Karpas-422 (cell line): ENCODE data around the gene EYS. TPM values are rescaled to one million over a fixed set of nuclear protein-coding genes. Genes with fewer than 3 reads are reported as not detected.

Source experiments
- DNase-seq: peaks from one replicate; pipeline ENCODE4 v3.0.0-alpha.2; 2015
- H2AFZ ChIP-seq: fragments of 200-600 bp; sonication (generic); 2 replicates; pipeline ENCODE4 v1.6.1; 2014; ENCODE audit warnings: antibody characterized with exemption, low read length, mixed read lengths
- H3K27ac ChIP-seq: fragments of 200-600 bp; sonication (generic); 2 replicates; pipeline ENCODE4 v1.5.1; 2014; ENCODE audit warnings: mild to moderate bottlenecking, low read length, moderate library complexity
- H3K27me3 ChIP-seq: fragments of 200-600 bp; sonication (generic); 2 replicates; pipeline ENCODE4 v1.6.1; 2014; ENCODE audit warnings: low read length, mixed read lengths
- H3K36me3 ChIP-seq: fragments of 200-600 bp; sonication (generic); 2 replicates; pipeline ENCODE4 v1.6.1; 2014; ENCODE audit warnings: low read length, mixed read lengths; ENCODE audit not compliant: insufficient read depth
- H3K4me1 ChIP-seq: fragments of 200-600 bp; sonication (generic); 2 replicates; pipeline ENCODE4 v1.6.1; 2014; ENCODE audit warnings: mild to moderate bottlenecking, low read length, mixed read lengths
- H3K4me2 ChIP-seq: fragments of 200-600 bp; sonication (generic); 2 replicates; pipeline ENCODE4 v1.6.1; 2014; ENCODE audit warnings: low read length, low read depth, mild to moderate bottlenecking; ENCODE audit not compliant: poor library complexity, severe bottlenecking
- H3K4me3 ChIP-seq: fragments of 200-600 bp; sonication (generic); 2 replicates; pipeline ENCODE4 v1.5.1; 2014; ENCODE audit warnings: mild to moderate bottlenecking, antibody characterized with exemption, low read length, mixed read lengths
- H3K79me2 ChIP-seq: fragments of 200-600 bp; sonication (generic); 2 replicates; pipeline ENCODE4 v1.6.1; 2014; ENCODE audit warnings: mild to moderate bottlenecking, low read length, mixed read lengths
- H3K9ac ChIP-seq: fragments of 200-600 bp; sonication (generic); 2 replicates; pipeline ENCODE4 v1.6.0; 2014; ENCODE audit warnings: low read length
- H3K9me2 ChIP-seq: fragments of 200-600 bp; sonication (generic), shearing (Covaris generic); replicated peaks from 2 replicates; pipeline ENCODE4 v1.6.0; 2014; ENCODE audit warnings: mild to moderate bottlenecking, low read length, moderate library complexity; ENCODE audit not compliant: insufficient read depth
- H3K9me3 ChIP-seq: fragments of 300-700, 200-600 bp; sonication (generic); 2 replicates; pipeline ENCODE4 v1.6.1; 2014; ENCODE audit warnings: low read length, mixed read lengths
- H4K20me1 ChIP-seq: fragments of 200-600 bp; sonication (generic); 2 replicates; pipeline ENCODE4 v1.6.1; 2014; ENCODE audit warnings: mild to moderate bottlenecking, antibody characterized with exemption, low read length, low read depth; ENCODE audit not compliant: insufficient read depth
- total RNA-seq: library from RNA; depleted of rRNA; stranded (reverse); fragments of >200 nt; shearing (Covaris generic); gene quantifications from 2 replicates; pipeline ENCODE4 v1.2.3, GENCODE V29; 2014; ENCODE audit warnings: low replicate concordance

Gene EYS
- total RNA-seq, 1 experiment from 2014 or later, result not detected

DNA sequence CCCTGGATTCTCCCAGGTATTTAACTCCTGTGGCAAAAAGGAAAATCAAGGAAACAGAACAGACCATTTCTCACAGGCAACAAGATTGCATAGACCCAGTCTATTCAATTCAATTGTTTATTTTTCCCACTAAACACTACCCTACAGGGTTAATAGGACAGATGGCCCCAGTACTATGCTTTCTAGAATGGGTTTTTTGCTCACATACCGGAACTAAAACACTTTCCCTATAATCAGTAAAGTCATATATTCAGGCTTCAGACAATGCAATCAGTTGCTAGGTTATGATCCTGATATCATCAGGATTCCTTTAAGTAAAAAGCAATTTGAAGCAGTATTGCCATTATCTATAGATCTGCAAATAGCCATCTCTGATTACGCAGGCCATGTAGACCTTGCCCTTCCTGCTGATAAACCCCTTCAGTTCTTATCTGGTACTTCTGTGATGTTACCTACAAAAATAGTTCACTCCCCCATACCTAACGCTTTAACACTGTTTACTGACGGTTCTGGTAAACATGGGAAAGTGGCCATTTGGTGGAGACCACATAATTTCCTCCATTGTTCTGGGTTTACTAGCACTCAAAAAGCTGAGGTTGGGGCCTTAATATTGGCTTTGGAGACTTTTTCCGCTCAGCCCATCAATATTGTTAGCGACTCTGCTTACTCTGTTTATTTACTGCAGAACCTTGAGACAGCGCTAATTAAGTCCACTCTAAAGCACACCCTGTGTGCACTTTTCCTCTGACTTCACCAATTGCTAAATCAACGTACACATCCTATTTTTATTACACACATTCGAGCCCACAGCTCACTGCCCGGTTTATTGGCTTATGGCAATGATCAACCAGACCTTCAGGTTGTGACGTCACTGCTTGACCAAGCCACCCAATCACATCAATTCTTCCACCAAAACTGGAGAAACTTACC is 1405.5 kb downstream of the EYS start:
- no peaks in the 10 kb centered on the region for H3K9me2 ChIP-seq
- no peaks in the 10 kb centered on the region for H3K4me1 ChIP-seq
- DNase-seq, result no peak
- H3K27me3 ChIP-seq, result no peaks in the 10 kb centered on the region
- H4K20me1 ChIP-seq, result no peaks in the 10 kb centered on the region
- no peaks in the 10 kb centered on the region for H3K36me3 ChIP-seq
- H3K4me2 ChIP-seq, result no peak overlapping the region
- H2AFZ ChIP-seq, result no peak overlapping the region
- H3K9ac ChIP-seq, result no peak overlapping the region
- no peaks in the 10 kb centered on the region for H3K79me2 ChIP-seq
- no peak overlapping the region for H3K4me3 ChIP-seq
- H3K27ac ChIP-seq, result no peak overlapping the region
- H3K9me3 ChIP-seq, result peaks cover 4% of the 10 kb centered on the region; the same call in 1 of the 2 replicates

DNA sequence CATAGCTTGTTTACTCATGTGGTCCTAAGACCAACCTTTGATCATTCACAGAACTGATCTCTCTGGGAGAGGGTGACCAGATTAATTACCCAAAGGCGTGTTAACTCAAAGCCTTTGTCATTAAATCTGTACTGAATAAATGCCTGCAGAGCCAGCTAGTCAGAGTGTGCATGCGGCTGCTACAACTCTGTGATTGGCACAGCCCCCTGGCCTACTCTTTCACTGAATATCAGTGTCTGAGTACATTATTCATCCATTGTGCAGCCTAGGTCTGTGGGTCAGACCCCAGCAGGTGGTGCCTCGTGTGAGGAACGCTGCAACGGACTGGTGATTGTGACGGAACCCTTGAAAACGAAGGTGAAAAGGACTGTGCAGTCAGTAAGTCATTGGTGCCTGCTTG is 1407.8 kb downstream of the EYS start:
- Histone ChIP-seq H3K36me3 (no peaks in the 10 kb centered on the region), H3K79me2 (no peaks in the 10 kb centered on the region), H3K4me1 (no peaks in the 10 kb centered on the region), H3K27me3 (no peaks in the 10 kb centered on the region), H3K9me2 (no peaks in the 10 kb centered on the region), H3K27ac (no peak overlapping the region), H3K4me2 (no peak overlapping the region), H3K9me3 (peaks cover 4% of the 10 kb centered on the region; the same call in 1 of the 2 replicates), H3K9ac (no peak overlapping the region), H4K20me1 (no peaks in the 10 kb centered on the region), H2AFZ (no peak overlapping the region), H3K4me3 (no peak overlapping the region)
- no peak for DNase-seq

DNA sequence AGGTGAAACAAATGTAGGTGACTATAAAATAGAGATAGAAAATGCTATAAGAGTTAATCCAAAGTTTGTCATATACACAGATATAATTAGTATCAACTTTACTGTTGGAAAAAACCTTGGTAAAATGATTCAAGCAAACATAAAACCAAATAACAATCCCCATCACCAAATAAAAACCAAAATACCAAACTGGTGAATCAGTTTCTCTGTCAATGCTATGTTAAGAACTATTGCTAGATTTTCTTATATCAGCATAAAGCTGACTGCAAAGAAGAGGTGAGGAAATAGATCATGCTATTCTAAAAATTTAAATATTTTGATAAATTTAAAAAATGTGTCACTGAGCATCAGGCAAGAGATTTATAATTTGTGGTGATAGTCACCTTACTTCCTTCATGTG is 1413.0 kb downstream of the EYS start:
- H3K4me3 ChIP-seq, result no peak overlapping the region

DNA sequence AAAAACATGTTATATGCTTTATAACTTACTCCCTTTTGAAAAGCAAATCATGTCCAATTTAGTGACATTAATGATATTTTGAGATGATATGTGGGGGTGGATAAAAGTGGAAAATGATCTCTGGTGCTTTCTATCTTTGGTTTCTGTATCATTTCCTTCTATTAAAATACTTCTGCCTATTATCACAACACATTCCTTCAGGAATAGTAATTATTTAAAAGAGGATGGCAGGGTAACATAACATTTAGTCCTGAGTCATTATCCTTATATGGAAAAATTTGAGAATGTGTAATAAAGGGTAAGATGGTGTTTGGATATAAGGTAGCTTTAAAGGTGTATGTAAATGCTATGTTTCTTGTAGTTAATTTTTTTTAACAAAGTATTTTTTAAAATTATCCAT is 1413.7 kb downstream of the EYS start:
- Histone ChIP-seq H2AFZ (no peak overlapping the region), H3K9me2 (no peaks in the 10 kb centered on the region), H3K9ac (no peak overlapping the region), H3K27ac (no peak overlapping the region), H3K4me3 (no peak overlapping the region), H3K4me2 (no peak overlapping the region), H4K20me1 (no peaks in the 10 kb centered on the region), H3K36me3 (no peaks in the 10 kb centered on the region), H3K4me1 (no peaks in the 10 kb centered on the region; the same call in 1 of the 2 replicates), H3K27me3 (no peaks in the 10 kb centered on the region), H3K9me3 (no peaks in the 10 kb centered on the region; the same call in 1 of the 2 replicates), H3K79me2 (no peaks in the 10 kb centered on the region)
- DNase-seq, result no peak

More for the DNA sequence above, 1413.0 kb downstream of the EYS start:
- Histone ChIP-seq H3K9ac (no peak overlapping the region), H4K20me1 (no peaks in the 10 kb centered on the region), H2AFZ (no peak overlapping the region), H3K27me3 (no peaks in the 10 kb centered on the region), H3K27ac (no peak overlapping the region), H3K36me3 (no peaks in the 10 kb centered on the region), H3K9me2 (no peaks in the 10 kb centered on the region), H3K4me1 (no peaks in the 10 kb centered on the region; the same call in 1 of the 2 replicates), H3K79me2 (no peaks in the 10 kb centered on the region), H3K9me3 (no peaks in the 10 kb centered on the region; the same call in 1 of the 2 replicates), H3K4me2 (no peak overlapping the region)
- DNase-seq, result no peak

DNA sequence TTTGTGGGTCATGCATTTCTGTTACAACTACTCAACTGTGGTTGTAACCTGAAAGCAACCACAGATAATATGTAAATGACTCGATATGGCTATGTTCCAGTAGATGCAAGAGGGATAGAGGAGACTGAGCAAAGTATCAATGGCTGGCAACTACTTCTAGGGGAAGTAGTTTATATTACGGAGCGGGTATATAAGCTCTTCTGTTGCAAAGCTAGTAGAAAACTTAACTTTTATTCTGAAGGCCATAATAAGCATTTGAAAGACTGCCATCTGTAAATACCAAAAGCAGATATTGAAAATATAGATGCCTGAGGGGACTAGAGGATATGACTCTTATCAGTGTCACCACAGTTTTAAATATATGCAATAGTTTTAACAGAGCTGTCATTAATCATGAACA is 1416.2 kb downstream of the EYS start:
- H3K27me3 ChIP-seq, result no peaks in the 10 kb centered on the region
- H3K27ac ChIP-seq, result no peak overlapping the region
- H3K36me3 ChIP-seq, result no peaks in the 10 kb centered on the region
- H2AFZ ChIP-seq, result no peak overlapping the region
- DNase-seq, result no peak
- no peak overlapping the region for H3K9ac ChIP-seq
- no peaks in the 10 kb centered on the region; the same call in 1 of the 2 replicates for H3K9me3 ChIP-seq
- no peaks in the 10 kb centered on the region for H4K20me1 ChIP-seq
- H3K4me1 ChIP-seq, result no peaks in the 10 kb centered on the region; the same call in 1 of the 2 replicates
- no peak overlapping the region for H3K4me3 ChIP-seq
- no peaks in the 10 kb centered on the region for H3K9me2 ChIP-seq
- H3K4me2 ChIP-seq, result no peak overlapping the region
- H3K79me2 ChIP-seq, result no peaks in the 10 kb centered on the region

DNA sequence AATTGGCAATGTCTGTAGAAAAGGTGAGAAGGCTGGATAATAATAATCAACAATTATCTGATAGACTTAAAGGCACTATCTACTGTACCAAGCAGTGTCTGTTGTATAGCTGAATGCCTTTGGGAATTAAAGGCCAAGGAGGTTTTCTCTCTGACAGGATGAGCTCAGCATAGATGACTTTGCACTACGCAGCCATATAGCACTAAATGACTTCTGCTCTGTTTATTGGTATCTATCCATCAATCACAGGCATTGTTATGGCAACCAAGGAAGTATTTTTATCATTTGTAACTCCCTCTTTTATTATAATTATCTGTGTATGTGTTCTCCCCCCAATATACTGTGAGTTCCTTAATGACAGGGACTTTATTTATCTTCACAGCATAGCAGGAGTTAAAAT is 1417.1 kb downstream of the EYS start:
- H3K9me3 ChIP-seq, result no peaks in the 10 kb centered on the region; the same call in 1 of the 2 replicates
- no peak overlapping the region for H3K27ac ChIP-seq
- no peak for DNase-seq
- H3K4me1 ChIP-seq, result no peaks in the 10 kb centered on the region; the same call in 1 of the 2 replicates
- no peak overlapping the region for H3K9ac ChIP-seq
- no peak overlapping the region for H3K4me2 ChIP-seq
- H3K9me2 ChIP-seq, result no peaks in the 10 kb centered on the region
- H3K27me3 ChIP-seq, result no peaks in the 10 kb centered on the region
- H3K4me3 ChIP-seq, result no peak overlapping the region
- no peaks in the 10 kb centered on the region for H4K20me1 ChIP-seq
- no peaks in the 10 kb centered on the region for H3K79me2 ChIP-seq
- H2AFZ ChIP-seq, result no peak overlapping the region
- no peaks in the 10 kb centered on the region for H3K36me3 ChIP-seq

DNA sequence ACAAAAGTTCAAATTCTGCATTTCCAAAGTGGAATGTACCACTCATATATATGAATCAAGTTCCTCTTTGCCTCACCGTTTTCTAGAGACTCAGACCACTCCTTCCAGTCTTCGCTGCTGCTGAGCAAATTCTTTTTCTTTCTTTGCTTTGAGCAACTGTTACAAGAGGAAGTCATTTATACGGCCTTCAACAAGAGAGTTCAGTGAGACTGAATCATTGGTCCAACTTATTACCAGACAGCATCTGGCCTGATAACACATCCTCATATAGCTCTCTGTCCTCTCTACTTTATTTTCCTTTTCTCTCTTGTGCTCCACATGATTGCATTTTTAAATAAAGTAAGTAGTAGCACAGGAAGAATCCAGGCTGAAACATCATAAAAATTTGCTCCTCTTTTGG is 1418.7 kb downstream of the EYS start:
- no peak for DNase-seq
- Histone ChIP-seq H3K27me3 (no peaks in the 10 kb centered on the region), H3K79me2 (no peaks in the 10 kb centered on the region), H3K9ac (no peak overlapping the region), H3K9me2 (no peaks in the 10 kb centered on the region), H3K27ac (no peak overlapping the region), H2AFZ (no peak overlapping the region), H3K4me1 (no peaks in the 10 kb centered on the region; the same call in 1 of the 2 replicates), H3K36me3 (no peaks in the 10 kb centered on the region), H3K4me3 (no peak overlapping the region), H3K4me2 (no peak overlapping the region), H3K9me3 (no peaks in the 10 kb centered on the region; the same call in 1 of the 2 replicates), H4K20me1 (no peaks in the 10 kb centered on the region)

DNA sequence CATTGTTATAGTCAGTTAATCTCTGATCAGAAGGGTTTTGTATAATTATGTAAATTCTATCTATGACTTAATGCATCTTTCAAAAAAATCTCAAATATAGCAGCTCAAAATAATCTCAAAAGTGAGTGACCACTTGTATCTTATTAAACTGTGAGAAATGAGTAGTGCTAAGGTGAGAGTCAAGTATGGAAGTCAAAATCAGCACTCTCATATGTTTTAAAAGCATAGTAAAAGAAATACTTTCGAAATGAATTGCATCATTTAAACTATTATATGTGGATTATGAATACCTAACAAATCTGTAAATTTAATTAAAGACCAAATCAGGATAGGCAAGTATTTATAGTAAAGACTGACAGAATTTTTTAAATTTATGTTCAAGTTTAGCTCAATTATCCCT is 1425.9 kb downstream of the EYS start:
- H3K27me3 ChIP-seq, result no peaks in the 10 kb centered on the region
- no peaks in the 10 kb centered on the region for H3K79me2 ChIP-seq
- no peaks in the 10 kb centered on the region for H3K9me3 ChIP-seq
- no peak overlapping the region for H3K4me2 ChIP-seq
- H4K20me1 ChIP-seq, result no peaks in the 10 kb centered on the region
- H3K27ac ChIP-seq, result no peak overlapping the region
- no peak overlapping the region for H3K9ac ChIP-seq
- no peak overlapping the region for H2AFZ ChIP-seq
- DNase-seq, result no peak
- no peaks in the 10 kb centered on the region for H3K9me2 ChIP-seq
- H3K4me3 ChIP-seq, result no peak overlapping the region
- H3K36me3 ChIP-seq, result no peaks in the 10 kb centered on the region
- no peaks in the 10 kb centered on the region for H3K4me1 ChIP-seq
